Stimulated activated CD4-positive, alpha-beta T cell treated with anti-CD3 and anti-CD28 coated beads, Interleukin-1b, Interleukin-23, amount 100 ng/mL, for 48 hours (primary cell): ENCODE results near the gene CCNF.

Source experiments
- DNase-seq: peaks from one replicate; pipeline ENCODE4 v3.0.0-alpha.2; 2020

Gene CCNF

GRCh38 chr16:2489581-2489980, 60.3 kb downstream of the CCNF start:
- no peak for DNase-seq

GRCh38 chr16:2490190-2491105, 61.2 kb downstream of the CCNF start:
- DNase-seq = no peak

GRCh38 chr16:2492292-2492691, 63.0 kb downstream of the CCNF start:
- no peak for DNase-seq

GRCh38 chr16:2493605-2494004, 64.4 kb downstream of the CCNF start:
- DNase-seq = no peak

- no peak for DNase-seq
Observed at GRCh38 chr16:2494616-2495015, 65.4 kb downstream of the CCNF start.

GRCh38 chr16:2495041-2495440, 65.8 kb downstream of the CCNF start:
- no peak for DNase-seq

GRCh38 chr16:2496223-2497115, 67.2 kb downstream of the CCNF start:
- no peak for DNase-seq

- DNase-seq = no peak
Observed at GRCh38 chr16:2497116-2497630, 67.9 kb downstream of the CCNF start.

- no peak for DNase-seq
Observed at GRCh38 chr16:2497695-2498484, 68.6 kb downstream of the CCNF start.

GRCh38 chr16:2498531-2499253, 69.4 kb downstream of the CCNF start:
- DNase-seq = no peak

- DNase-seq = no peak
Observed at GRCh38 chr16:2499454-2499853, 70.2 kb downstream of the CCNF start.

GRCh38 chr16:2499890-2500429, 70.7 kb downstream of the CCNF start:
- DNase-seq = no peak

- DNase-seq = no peak
Observed at GRCh38 chr16:2500430-2500917, 71.2 kb downstream of the CCNF start.

- DNase-seq = peak; percentile 77
Observed at GRCh38 chr16:2500918-2501750, 71.9 kb downstream of the CCNF start.

GRCh38 chr16:2501946-2502895, 73.0 kb downstream of the CCNF start:
- DNase-seq = no peak

GRCh38 chr16:2505695-2506094, 76.4 kb downstream of the CCNF start:
- no peak for DNase-seq

- no peak for DNase-seq
Observed at GRCh38 chr16:2507052-2507659, 77.9 kb downstream of the CCNF start.

GRCh38 chr16:2507665-2508064, 78.4 kb downstream of the CCNF start:
- DNase-seq = no peak
